ENCODE measurements around the gene PAN2. TPM values are rescaled to one million over a fixed set of nuclear protein-coding genes. Genes with fewer than 3 reads are reported as not detected.
"Not testable (repeated sequence)": the region's sequence is repeated elsewhere in the genome, so short reads cannot be mapped to it uniquely, and the experiment has no call there.

The PAN2 gene
- polyA plus RNA-seq, 3 donors, result 73.1 to 89.8 (median 75.8) TPM

GRCh38 chr12:56308714-56309113, 25.1 kb downstream of the PAN2 start:
- DNase-seq (ENCODE audit: low read depth in 3 of 3, low spot score in 2 of 3), result no peak

DNA sequence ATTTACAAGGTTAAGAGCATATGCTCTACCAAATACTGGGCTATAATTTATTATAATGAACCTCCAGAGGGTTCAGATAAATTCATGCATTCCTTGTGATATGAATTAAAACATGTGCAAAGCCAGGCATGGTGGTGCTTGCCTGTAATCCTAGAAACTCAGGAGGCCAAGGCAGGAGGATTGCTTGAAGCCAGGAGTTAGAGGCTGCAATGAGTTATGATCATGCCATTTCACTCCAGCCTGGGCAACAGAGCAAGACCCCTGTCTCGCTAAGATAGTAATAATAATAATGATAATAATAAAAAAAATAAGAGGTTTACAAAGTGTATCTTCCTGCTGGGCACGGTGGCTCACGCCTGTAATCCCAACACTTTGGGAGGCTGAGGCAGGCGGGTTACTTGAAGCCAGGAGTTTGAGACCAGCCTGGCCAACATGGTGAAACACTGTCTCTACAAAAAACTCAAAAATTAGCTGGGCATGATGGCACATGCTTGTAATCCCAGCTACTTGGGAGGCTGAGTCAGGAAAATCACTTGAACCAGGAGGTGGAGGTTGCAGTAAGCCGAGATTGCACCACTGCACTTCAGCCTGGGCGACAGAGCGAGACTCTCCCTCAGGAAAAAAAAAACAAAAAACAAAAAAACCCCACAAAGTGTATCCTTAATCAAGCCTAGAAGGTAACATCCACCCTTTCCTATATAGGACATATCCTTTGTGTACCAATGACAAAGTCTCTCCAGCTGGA, 26.4 kb downstream of the PAN2 start:
- no peak for DNase-seq (ENCODE audit: low read depth in 3 of 3, low spot score in 2 of 3)

GRCh38 chr12:56304872-56305590, 28.8 kb downstream of the PAN2 start:
- DNase-seq (ENCODE audit: low read depth in 3 of 3, low spot score in 2 of 3), result no peak

- no peak for DNase-seq (ENCODE audit: low read depth in 3 of 3, low spot score in 2 of 3)
Observed at GRCh38 chr12:56304276-56304675, 29.5 kb downstream of the PAN2 start.

DNA sequence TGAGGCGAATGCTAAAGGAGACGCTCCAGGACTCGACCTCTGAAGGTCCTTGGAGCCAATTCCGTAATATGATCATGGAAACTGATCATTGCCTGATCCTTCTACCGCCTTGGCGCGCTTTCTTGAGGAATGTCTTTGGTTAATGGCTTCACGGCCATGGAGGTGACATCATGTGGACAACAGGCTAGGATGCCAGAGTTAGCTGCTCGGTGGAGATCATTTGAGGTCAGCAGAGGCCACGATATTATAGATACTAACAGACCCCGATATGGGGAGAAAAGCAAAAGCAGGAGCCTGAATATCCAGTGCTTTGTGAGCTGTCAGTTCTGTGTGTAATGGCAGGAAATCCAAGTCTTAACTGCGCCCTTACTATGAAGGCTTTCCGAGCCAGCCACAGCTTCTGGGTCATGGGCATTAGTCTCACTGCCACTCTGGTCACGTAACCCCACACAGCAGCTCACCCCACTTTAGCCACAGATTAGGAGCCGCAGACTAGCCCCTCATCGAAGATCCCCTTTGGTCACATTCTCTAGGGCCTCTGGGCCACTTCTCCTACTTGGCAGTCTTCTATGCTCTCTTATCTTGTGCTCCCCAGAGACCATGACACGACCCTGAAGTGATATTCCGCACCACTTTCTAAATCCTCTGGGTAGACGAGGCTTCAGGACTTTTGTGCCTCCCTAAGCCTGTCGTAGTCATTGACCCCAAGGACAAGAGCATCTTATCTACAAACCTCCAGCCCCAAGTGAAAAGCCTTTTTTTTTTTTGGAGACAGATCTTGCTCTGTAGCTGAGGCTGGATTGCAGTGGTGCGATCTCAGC, 32.9 kb downstream of the PAN2 start:
- no peak for DNase-seq (ENCODE audit: low read depth in 3 of 3, low spot score in 2 of 3)

DNA sequence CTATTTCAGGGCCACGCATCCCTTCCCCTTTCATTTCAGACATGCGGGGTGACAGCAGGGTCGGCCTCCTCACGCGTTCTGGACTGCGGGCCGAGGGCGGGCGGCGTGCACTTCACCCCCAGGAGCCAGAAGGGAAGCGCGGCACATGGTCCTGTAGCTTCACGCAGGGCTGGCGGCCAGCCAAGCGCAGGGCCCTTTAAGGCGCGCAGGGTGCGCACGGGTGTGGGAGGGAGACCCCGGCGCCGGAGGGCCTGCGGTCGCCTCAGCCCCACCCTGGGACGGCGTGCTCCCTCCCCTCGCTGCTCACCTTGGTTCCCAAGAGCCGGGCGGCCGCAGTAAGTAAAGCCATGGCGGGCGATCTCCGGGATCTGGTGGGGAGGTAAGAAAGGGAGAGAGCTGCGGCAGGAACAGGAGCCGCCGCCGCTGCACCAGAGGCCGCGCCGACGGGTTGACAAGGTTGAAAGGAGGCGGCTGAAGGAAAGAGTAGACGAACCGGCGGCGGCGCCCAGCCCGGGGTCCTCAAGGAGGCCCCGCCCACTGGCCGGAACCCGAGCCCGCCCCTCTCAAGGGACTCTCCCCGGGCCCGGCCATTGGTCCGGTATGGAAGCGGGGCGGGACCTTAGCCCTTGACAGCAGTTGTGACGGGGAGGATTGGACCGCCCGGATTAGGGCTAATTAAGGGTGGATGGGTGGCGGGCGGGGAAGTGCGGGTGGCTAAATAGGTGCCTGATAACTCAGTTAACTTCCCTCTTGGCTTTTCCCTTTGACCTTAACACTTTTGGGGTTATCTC, 33.8 kb downstream of the PAN2 start, which contains the start of gene CS:
Gene CS, minus strand, starts transcription at position 478 of the 791 bp plus-strand sequence. Its CDS starts 129 bp downstream, at position 349.
- peak; percentile 83 to 97 (median 95) for DNase-seq (ENCODE audit: low read depth in 3 of 3, low spot score in 2 of 3)

DNA sequence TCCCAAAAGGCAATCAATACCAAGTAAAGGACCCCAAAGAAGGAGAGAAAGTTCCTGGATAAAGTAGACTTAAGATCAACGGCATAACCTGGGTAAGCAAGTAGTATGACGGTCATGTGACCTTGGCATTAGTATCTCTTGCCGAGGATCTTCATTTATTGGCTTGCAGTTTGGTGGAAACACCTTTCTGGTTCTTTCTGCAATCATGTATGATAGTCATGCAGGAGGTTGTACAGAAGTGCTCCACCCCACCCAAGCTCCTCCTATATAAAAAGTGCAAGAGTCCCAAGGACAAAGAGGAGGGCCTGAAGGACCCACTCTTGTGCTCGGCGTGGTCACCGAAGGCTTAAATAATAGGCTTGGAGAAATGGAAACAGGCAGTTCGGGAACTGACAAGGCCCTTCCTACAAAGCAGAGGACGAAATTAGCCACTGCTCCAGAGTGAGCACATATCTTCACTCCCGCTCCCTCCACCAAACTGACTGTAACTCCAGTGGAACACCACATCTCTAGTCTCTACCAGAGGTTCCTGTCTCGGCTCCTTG, 34.4 kb downstream of the PAN2 start:
- DNase-seq (ENCODE audit: low read depth in 3 of 3, low spot score in 2 of 3), result no peak

GRCh38 chr12:56298828-56299227, 35.0 kb downstream of the PAN2 start:
- no peak for DNase-seq (ENCODE audit: low read depth in 3 of 3, low spot score in 2 of 3)

DNA sequence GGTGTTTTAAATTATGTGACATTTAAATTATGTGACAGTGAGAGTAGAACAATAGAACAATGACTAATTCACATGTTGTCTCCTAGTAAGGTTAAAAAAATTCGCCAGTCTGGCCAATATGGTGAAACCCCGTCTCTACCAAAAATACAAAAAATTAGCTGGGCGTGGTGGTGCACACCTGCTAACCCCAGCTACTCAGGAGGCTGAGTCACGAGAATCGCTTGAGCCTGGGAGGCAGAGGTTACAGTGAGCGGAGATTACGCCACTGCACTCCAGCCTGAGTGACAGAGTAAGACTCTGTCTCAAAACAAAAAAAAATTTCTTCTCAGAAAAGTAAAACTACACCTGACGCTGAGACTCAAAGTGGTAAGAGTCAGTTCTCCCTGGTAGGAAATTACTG, 36.4 kb downstream of the PAN2 start:
- no peak for DNase-seq (ENCODE audit: low read depth in 3 of 3, low spot score in 2 of 3)

DNA sequence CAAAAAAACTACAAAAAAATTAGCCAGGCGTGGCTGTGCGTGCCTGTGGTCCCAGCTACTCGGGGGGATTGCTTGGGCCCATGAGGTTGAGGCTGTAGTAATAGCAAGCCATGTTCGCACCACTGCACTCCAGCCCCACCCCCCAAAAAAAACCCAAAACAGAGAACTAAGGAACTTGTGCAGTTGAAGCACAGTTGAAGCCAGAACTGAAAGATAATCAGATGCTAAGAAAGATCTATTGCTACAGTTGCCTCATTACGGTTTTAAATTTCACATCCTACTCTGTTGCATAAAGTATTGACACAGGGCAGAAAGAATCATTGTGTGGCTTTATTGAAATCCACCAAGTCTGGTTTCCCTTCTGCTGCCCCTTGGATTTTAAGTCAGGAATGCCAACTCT, 37.5 kb downstream of the PAN2 start:
- DNase-seq (ENCODE audit: low read depth in 3 of 3, low spot score in 2 of 3), result no peak

DNA sequence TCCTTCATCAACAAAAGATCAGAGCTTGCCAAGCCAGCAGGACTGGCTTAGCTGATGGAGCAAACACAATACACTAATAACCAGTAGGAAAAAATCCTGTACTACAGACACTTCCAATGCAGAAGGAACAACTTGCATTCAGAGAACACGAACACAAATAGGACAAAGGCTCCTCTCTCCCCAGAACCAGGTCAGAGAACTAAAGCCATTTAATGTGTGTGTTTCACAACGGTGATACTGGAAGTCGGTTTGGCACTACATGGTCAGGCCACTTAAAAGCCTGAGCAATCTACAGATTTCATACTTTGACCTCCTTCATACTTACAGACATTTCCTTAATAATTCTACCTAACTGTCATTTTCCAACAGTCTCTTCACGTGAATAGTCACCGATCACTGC, 40.0 kb downstream of the PAN2 start:
- no peak for DNase-seq (ENCODE audit: low read depth in 3 of 3, low spot score in 2 of 3)

- no peak for DNase-seq (ENCODE audit: low read depth in 3 of 3, low spot score in 2 of 3)
Observed at GRCh38 chr12:56288705-56289387, 45.0 kb downstream of the PAN2 start.

- no peak for DNase-seq (ENCODE audit: low read depth in 3 of 3, low spot score in 2 of 3)
Observed at GRCh38 chr12:56286044-56286830, 47.6 kb downstream of the PAN2 start.

GRCh38 chr12:56284263-56284662, 49.5 kb downstream of the PAN2 start:
- DNase-seq (ENCODE audit: low read depth in 3 of 3, low spot score in 2 of 3), result not testable (repeated sequence)

- no peak for DNase-seq (ENCODE audit: low read depth in 3 of 3, low spot score in 2 of 3)
Observed at GRCh38 chr12:56282579-56282978, 51.2 kb downstream of the PAN2 start.

DNA sequence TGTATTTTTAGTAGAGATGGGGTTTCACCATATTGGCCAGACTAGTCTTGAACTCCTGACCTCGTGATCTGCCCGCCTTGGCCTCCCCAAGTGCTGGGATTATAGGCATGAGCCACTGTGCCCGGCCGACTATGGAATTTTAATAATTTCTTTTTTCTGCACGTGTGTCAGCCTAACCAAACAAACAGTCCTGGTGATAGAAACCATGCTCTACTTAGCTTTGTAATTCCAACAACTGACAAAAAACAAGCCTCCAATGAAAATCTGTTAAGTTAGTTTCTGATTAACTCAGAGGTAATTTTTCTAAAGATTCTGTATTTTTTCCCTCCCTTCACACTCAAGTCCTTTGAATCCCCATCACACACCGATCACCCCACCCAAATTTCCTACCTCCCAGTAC, 51.8 kb downstream of the PAN2 start:
- no peak for DNase-seq (ENCODE audit: low read depth in 3 of 3, low spot score in 2 of 3)

DNA sequence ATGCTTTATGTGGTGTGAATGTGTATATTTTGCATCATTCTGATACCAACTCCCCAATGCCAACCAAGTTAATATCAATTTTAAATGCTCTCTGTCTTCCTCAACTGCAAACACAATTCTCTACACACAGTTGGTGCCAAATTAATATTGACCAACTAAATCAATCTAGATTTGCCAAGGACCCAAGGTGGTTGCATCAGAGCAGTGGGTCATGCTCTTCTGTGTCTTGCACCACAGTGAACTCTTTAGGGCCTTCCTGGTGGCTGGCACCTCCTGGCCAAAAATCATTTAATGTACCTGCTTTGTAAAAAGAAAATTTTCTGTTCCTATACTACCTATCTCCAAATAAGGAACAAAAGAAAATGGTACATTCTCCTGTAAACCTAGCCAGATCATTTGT, 53.0 kb downstream of the PAN2 start:
- no peak for DNase-seq (ENCODE audit: low read depth in 3 of 3, low spot score in 2 of 3)

GRCh38 chr12:56278905-56279304, 54.9 kb downstream of the PAN2 start:
- no peak for DNase-seq (ENCODE audit: low read depth in 3 of 3, low spot score in 2 of 3)

- no peak for DNase-seq (ENCODE audit: low read depth in 3 of 3, low spot score in 2 of 3)
Observed at GRCh38 chr12:56274299-56274698, 59.5 kb downstream of the PAN2 start.

Data from right renal cortex interstitium (tissue), 3 donors.